T-helper 2 cell (primary cell): ENCODE data around the gene CLEC16A.

Experiments
- DNase-seq, 5 experiments: peaks; one replicate each; pipeline versions ENCODE4 v3.0.0 to v3.0.0-alpha.2; 2012 to 2022

The CLEC16A gene

GRCh38 chr16:10989559-10989958, 45.2 kb downstream of the CLEC16A start:
- DNase-seq, result no peak

DNA sequence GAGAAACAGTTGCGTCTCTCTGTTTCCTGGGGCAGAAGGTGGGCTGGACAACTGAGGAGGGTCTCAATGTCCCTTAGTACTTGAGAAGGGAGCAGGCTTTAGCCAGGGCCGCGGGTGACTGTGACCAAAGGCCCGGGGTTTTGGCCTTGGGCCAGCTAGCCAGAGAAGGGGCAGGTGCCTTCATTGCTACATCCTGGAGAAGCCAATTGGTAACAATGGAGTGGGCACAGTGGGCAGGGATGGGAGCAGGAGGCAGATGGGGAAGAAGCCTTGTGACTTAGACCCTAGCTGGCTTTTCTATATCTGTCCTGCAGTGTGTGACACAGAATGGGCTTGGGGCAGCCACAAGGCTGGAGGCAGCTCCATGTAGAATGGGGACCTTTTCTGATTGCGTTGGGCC, 46.0 kb downstream of the CLEC16A start:
- DNase-seq, result no peak

DNA sequence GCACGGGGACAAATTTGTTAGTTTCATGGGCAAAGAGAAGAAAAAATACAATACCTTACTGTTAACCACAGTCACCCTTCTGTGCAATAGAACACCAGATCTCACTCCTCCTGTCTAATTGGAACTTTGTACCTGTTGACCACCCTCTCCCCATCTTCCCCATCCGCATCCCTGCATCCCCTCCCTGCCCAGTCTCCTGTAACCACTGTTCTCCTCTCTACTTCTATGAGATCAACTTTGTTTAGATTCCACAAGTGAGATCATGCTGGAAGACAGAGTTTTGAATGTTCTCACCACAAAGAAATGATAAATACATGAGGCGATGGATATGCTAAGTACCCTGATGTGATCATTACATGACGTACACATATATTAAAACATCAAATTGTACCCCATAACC, 47.7 kb downstream of the CLEC16A start:
- DNase-seq, result no peak

- no peak for DNase-seq
These were observed 48.4 kb downstream of the CLEC16A start for GRCh38 chr16:10992797-10993196.

GRCh38 chr16:10993649-10994048, 49.3 kb downstream of the CLEC16A start:
- no peak for DNase-seq

DNA sequence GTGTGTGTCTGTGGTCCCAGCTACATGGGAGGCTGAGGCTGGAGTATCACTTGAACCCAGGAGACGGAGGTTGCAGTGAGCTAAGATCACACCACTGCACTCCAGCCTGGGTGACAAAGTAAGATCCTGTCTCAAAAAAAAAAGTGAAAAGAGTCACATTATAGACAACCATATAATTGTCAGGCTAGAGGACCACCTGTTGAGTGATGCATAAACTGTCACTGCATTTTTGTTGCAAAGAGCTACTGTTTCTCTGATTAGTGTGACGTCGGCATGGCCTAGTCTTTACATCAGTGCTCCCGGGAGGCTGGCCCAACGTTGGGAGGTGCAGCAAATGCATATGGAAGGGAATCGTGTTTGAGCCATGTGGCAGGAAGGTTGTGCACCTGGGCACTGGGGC, 50.2 kb downstream of the CLEC16A start:
- no peak for DNase-seq

GRCh38 chr16:10995565-10995964, 51.2 kb downstream of the CLEC16A start:
- no peak for DNase-seq

DNA sequence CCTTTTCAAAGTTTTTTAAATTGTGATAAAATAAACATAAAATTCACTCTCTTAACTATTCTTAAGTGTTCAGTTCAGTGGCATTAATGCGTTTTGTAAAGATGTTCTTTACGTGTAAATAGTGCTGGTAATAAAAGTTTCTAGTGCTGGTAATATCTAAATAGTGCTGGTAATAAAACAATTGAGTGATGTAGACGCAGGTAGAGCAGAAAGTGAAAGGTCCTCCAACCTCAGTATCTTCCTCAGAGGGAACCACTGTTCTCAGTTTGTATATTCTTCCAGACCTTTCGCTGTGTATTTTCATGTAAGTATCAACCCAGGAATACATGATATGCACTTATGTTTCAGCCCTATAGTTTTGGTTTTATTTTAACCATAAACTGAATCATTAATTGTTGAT, 53.1 kb downstream of the CLEC16A start:
- no peak for DNase-seq

DNA sequence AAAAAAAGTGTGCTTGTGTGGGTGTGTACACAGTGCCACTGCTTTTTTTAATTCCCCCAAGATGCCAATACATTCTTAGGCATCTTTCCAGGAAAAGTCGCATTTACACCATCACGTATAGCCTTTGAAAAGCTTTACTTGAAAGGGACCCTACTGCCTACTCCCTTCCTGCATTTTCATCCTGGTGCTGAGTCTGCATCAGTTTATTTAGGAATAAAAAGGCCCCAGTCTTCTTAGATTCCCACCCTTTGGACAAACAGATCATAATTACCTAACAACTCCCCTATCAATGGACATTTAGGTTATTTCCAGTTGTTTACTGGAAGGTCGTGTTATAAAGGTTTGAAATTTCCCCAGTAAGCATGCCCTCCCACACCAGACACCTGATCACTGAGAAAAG, 54.9 kb downstream of the CLEC16A start:
- DNase-seq, result no peak

DNA sequence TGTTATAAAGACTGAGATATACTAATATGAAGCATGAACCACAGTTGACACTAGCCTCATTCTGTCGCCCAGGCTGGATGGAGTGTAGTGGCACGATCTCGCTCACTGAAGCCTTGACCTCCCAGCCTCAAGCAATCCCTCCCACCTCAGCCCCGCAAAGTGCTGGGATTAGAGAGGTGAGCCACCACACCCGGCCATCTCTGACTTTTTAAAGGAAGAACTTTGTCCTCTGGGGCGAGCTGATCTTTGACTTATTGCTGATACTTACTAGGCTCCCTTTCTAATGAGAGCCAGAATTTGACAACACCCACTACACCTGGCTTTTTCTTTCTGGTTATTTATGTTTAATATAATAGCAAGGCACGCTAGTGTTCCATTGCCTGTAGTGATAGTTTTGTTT, 57.2 kb downstream of the CLEC16A start:
- DNase-seq, result no peak

DNA sequence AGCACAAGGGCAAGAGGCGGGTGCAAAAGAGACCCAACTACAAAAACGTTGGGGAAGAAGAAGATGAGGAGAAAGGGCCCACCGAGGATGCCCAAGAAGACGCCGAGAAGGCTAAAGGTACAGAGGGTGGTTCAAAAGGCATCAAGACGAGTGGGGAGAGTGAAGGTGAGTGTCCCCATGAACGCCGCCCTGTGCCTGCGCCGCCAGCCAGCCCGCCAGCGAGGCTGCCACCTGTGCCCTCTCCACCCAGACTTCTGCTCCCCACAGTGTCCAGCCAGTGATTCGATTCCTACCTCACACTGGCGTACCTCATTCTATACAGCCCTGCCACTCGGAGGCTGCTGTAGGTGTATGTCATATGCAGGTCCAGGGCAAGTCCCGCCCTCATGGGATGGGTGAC, 58.8 kb downstream of the CLEC16A start:
- DNase-seq, result no peak

- no peak for DNase-seq
These were observed 60.0 kb downstream of the CLEC16A start for GRCh38 chr16:11004351-11004750.

DNA sequence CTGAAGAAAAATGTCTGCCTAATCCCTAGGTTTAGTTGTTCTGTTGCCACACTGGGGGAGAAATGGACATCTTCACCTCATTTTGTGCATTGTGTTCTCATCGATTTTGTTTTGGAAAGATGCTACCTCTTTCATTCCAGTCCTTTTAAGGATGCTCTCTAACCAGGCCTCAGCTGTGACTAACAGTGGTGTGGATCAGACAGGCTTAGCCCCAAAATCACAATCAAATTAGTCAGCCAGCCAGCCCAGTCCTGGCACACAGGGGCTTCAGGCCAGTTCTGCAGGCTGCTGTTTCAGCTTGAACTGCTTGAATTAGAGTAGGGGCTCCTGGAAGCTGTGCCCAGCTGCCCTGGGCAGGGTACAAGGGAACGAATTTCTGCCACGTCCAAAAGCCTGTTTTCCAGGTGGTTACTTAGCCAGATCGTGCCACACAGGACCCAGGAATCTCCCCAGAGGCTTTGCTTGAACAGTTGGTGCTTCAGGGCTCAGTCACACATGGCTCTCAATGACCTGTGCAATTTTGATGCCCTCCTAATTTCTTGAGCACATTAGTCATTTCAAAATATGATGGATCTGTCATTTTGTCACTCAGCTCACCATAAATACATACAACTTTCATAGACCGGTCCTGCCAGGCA, 60.7 kb downstream of the CLEC16A start:
- no peak for DNase-seq

DNA sequence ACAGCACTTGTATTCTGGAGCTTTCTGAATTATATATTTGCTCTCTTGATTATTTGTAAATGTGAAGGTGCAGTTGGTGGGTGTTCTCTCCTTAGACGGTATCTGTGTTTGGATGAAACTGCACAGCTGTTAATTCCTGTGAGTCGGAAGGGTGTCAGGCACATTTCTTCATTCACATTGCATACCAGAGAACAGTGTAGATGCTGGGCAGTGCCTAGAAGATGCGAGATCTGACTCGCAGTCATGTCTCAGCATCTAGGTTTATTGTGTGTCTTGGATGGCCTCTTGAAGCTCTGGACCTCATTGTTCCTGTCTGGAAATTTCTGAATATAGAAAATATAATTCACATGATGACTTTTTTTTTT, 61.2 kb downstream of the CLEC16A start:
- DNase-seq, result no peak

GRCh38 chr16:11006656-11007055, 62.3 kb downstream of the CLEC16A start:
- DNase-seq, result peak in 1 of 5 experiments; percentile 29

DNA sequence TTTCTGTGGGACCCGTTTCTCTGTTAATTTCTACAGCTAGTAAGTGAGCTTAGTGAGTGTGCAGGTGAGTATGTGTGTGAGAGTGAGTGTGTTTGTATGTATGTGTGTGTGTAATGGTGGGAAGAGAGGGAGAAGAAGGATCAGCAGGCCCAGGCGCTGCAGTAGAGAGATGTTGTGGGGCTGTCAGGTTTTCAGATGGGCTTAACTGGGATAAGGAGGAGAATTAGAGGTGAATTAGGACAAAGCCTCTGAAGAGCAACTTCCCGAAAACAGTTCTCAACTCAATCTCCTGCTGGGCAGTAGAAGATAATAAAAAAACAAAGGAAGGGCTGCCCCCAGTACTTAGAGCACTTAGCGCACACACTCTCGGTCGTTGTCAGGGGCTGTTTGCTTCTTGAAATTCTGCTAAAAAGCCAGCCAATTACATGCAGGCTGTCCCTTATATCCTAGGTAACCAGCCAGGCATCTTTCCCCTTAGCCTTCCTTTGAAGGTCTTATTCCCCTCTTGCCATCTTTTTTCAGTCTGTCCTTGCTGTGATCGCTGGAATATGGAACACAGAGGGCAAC, 63.4 kb downstream of the CLEC16A start:
- DNase-seq, result no peak

DNA sequence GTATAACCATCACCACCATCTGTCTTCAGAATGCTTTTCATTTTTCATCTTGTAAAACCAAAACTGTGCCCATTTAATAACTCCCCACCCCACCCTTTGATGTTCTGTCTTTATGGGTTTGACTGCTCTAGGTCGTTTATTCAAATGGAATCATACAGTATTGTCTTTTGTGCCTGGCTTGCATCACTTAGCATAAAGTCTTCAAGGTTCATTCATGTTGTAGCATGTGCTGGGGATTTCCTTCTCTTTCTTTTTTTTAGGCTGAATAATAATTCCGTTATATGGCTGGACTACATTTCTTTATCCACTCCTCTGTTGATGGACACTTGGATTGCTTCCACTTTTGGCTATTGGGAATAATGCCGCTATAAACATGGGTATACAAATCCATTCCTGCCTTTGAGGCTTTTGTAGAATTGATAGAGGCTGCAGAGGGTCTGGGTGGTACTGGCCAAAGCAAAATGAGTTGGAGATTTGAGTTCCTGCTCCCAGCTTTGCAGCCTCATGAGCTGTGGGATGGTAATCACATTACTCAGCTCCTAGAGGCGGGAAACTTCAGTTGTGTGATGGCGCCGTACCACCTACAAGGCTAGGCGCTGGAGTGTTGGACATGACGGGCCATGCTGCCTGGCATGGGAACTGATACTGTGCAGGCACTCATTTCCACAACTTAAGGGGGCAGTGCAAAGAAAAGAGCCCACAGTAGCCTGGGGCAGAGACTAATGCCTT, 64.8 kb downstream of the CLEC16A start:
- DNase-seq, result no peak

DNA sequence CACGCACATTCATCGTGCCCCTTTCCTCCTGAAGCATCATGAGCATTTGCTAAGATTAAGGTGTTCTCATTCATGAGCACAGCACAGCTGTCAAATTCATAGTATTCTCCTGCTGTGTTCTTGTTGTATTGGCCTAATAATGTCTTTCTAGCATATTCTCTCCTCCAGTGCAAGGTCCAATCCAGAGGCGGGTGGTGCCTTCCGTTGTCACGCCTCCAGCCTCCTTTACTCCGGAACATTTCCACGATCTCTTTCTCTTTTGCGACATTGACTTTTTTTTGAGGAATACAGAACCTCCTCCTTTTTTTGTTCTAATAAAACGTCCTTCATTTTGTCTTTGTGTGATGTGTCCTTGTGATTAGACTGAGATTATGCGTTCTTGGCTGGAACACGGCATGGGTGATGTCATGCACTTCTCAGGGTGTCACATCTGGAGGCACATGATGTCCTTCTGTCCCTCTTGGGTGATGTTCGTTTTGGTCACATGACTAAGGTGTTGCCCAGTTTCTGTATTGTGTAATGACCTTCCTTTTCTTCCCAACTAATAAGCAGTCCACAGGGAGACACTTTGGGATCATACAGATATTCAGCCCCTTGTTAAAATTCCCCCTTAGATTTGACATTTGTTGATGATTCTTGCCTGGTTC, 66.3 kb downstream of the CLEC16A start:
- no peak for DNase-seq

DNA sequence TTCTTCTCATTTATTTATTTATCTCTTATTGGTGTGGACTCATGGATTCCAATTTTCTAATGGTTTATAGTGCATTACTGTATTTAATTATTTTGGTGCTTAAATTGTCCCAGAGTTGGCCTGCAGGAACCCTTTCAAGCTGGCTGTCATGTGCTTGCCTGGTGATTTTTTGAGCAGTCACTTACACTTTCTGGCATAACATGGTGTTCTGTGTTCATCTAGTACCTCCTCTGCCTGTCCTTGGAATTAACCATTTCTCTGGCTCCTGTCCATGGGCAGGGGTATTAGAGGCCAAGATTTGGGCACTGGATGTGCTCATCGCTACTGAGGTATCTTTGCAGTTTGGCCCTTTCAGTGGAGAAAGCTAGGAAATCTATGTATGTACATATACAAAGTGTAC, 67.0 kb downstream of the CLEC16A start:
- no peak for DNase-seq

DNA sequence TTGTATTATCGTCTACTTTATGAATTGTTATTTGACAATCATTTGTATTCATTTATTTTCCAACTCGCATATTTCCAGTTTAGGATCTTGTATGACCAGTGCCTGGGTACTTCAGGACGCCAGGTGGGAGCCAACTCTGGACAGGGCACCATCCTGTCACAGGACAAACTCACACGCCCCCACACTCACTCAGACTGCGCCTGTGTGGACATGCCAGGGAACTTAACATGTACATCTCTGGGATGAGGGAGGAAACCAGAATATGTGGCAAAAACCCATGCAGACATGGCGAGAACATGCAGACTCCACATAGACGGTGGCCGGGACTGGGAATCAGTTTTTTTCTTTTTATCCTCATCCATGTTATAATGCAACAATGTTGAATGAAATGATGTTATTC, 68.5 kb downstream of the CLEC16A start:
- no peak for DNase-seq

DNA sequence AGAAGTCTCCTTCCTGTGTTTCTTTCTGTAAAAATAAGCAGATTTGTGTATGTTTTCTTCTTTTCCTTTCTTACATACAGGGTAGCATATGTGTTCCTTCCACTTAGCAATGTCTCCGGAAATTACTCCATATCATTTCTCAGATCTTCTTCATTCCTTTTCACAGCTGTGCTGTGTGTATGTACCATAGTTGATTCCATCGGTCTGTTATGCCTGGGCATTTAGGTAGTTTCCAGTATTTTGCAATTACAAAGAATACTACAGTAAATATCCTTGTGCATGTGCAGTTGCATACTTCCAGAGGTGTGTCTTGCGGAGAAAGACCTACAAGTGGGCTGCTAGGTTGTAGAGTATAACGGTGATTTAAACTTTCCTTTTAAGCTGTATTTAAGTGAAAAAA, 69.8 kb downstream of the CLEC16A start:
- DNase-seq, result no peak

DNA sequence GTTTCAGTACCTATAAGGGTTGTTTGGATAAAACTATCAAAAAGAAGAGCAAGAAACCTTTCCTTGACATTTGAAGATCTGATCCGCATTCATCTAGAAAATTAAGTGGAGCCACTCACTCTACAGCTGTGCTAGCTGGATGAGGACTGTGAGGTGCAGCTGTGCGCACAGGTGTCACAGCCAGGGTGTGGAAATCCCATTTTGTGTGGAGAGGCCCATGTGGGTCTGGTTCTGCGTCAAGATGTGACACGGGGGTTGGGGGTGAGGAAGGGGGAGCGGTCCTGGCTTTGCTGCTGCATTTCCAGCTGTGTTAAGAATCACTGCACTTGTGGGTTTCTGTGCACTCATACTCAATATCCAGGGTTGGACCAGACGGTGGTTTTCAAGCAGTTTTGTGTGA, 70.7 kb downstream of the CLEC16A start:
- DNase-seq, result no peak

- DNase-seq, result no peak
These were observed 71.2 kb downstream of the CLEC16A start for GRCh38 chr16:11015607-11016006.

GRCh38 chr16:11016524-11016988, 72.2 kb downstream of the CLEC16A start:
- DNase-seq, result no peak
